Stomach (tissue), 9 donors: ENCODE data around the gene CAPZB. TPM values are rescaled to one million over a fixed set of nuclear protein-coding genes. Genes with fewer than 3 reads are reported as not detected.
A peak's percentile ranks its signal among the peaks of the same experiment; 100 is the strongest.

Experiments
- DNase-seq, 2 donors: peaks; one replicate each; pipeline versions ENCODE4 v3.0.0 to v3.0.0-alpha.2; 2013 to 2019
- H3K27ac ChIP-seq, 5 donors: fragments of 200-600 bp in 4 of 5; sonication (generic) in 4 of 5; one replicate each; pipeline ENCODE4 v1.5.1; 2013 to 2019; ENCODE audit warnings: mild to moderate bottlenecking in 1 of 5, moderate library complexity in 1 of 5
- H3K27me3 ChIP-seq, 3 donors: fragments of 200-600 bp; sonication (generic); one replicate each; pipeline ENCODE4 v1.5.1; 2017 to 2019; ENCODE audit warnings: mixed run types in 1 of 3
- H3K36me3 ChIP-seq, 4 donors: fragments of 200-600 bp; sonication (generic); 1 replicate in 3 of 4; 2 replicates in 1 of 4; pipeline ENCODE4 v1.5.1; 2016 to 2019
- H3K4me1 ChIP-seq, 4 donors: fragments of 200-600 bp; sonication (generic); one replicate each; pipeline ENCODE4 v1.5.1; 2016 to 2019
- H3K4me3 ChIP-seq, 4 donors: fragments of 200-600 bp; sonication (generic) in 3 of 4; one replicate each; pipeline ENCODE4 v1.5.1; 2016 to 2019; ENCODE audit warnings: mild to moderate bottlenecking in 1 of 4
- H3K9me3 ChIP-seq, 4 donors: fragments of 200-600 bp; sonication (generic); one replicate each; pipeline ENCODE4 v1.5.1; 2016 to 2019
- EP300 ChIP-seq: sonication (generic); formaldehyde crosslinking; IDR thresholded peaks from one replicate; pipeline ENCODE4 v1.6.1; 2017; ENCODE audit warnings: antibody characterized with exemption
- POLR2A ChIP-seq, 4 donors: fragments of 450-650 bp; IDR thresholded peaks; one replicate each; pipeline ENCODE4 v1.6.1; 2016; ENCODE audit warnings: antibody characterized with exemption in 4 of 4, control low read depth in 2 of 4, mild to moderate bottlenecking in 1 of 4, moderate library complexity in 1 of 4
- POLR2AphosphoS5 ChIP-seq, 3 donors: sonication (generic); formaldehyde crosslinking; IDR thresholded peaks; one replicate each; pipeline ENCODE4 v1.6.1; 2016; ENCODE audit warnings: antibody characterized with exemption in 3 of 3
- WGBS, 5 donors: extraction: QIAGEN DNeasy Blood & Tissue Kit in 3 of 5; methylation state at CpG; one replicate each; pipeline versions ENCODE4 v1.1.5 to v1.1.7; 2013 to 2018; 5-methylcytosine and 5-hydroxymethylcytosine counted together
- intact Hi-C: fragments of 100-400 bp; cut with DNase I; formaldehyde crosslinking; loops from one replicate; pipeline ENCODE4 v1.15.1; 2023; ENCODE audit warnings: low total_unique reads
- polyA plus RNA-seq, 3 donors: library from polyadenylated mRNA; stranded (reverse); fragments of 200-250 nt; gene quantifications; one replicate each; pipeline ENCODE4 v1.2.3, GENCODE V29; 2013
- total RNA-seq, 5 donors: library from RNA; depleted of rRNA; stranded (reverse); fragments of >200 nt; gene quantifications; one replicate each; pipeline versions ENCODE4 v1.1.0 to v1.2.3, GENCODE V29; 2014 to 2016
- TF ChIP-seq, protein P1 (sequence below), 7 experiments: fragments of 450-650 bp in 4 of 7; fragments of 200-600 bp in 3 of 7; sonication (generic) in 3 of 7; IDR thresholded peaks; one replicate each; pipeline ENCODE4 v1.5.1; 2016 to 2019; ENCODE audit warnings: antibody characterized with exemption in 7 of 7, control low read depth in 2 of 7, mild to moderate bottlenecking in 1 of 7
- donor health status: healthy with polysubstance abuse.
- donor health status: Bipolar disorder and iron deficiency.
- donor health status: healthy.

CAPZB gene
- total and polyA plus RNA-seq, 8 donors, result 84.9 to 345 (median 155) TPM

DNA sequence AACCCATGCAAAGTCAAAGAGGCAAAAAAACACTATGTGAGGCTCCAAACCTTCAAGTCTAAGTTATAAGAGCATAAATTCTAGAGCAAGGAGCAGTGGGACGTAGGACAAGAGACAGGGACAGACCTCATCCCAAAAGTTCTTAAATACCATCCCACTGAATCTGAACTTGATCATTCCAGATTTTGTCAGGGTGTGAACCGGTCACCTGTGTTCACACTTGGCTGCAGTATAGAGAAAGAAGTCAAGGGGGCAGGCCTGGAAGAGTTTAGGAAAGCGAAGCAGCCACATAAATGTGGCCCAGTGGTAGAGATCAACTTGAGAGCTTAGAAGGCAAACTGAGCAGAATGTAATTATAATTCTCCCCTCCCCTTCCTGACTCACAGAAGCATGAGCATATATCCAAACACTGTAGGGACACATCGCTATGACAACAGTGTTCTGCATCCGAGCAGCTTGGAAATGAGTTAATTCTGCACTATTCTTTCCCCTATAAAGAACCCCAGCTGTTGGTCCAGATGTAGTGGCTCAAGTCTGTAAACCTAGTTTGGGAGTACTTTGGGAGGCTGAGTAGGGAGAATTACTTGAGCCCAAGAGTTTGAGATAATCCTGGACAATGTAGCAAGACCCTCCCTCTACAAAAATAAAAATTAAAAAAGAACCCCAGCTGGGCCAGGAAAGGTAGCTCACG is 176.1 kb downstream of the CAPZB start:
- H3K4me1 ChIP-seq, result peaks cover 19 to 50% (median 38%) of the 10 kb centered on the region in 4 donors
- H3K4me3 ChIP-seq, result no peak overlapping the region
- H3K27ac ChIP-seq, result no peak overlapping the region
- DNase-seq, result peak in 1 of 2 donors; percentile 58
- intact Hi-C loops, result no loop called here
- H3K9me3 ChIP-seq, result no peaks in the 10 kb centered on the region
- WGBS, 5 donors, result 84 to 87% (median 86%) methylated on average over 6 of the region's 6 CpGs
- H3K36me3 ChIP-seq, result peaks cover 40 to 45% (median 42%) of the 10 kb centered on the region in 4 donors
- H3K27me3 ChIP-seq, result no peaks in the 10 kb centered on the region
- TF ChIP-seq EP300, result no peak
- TF ChIP-seq POLR2AphosphoS5 (IDR thresholded peaks at IDR 0.05), result no peak
- TF ChIP-seq, protein P1, sequence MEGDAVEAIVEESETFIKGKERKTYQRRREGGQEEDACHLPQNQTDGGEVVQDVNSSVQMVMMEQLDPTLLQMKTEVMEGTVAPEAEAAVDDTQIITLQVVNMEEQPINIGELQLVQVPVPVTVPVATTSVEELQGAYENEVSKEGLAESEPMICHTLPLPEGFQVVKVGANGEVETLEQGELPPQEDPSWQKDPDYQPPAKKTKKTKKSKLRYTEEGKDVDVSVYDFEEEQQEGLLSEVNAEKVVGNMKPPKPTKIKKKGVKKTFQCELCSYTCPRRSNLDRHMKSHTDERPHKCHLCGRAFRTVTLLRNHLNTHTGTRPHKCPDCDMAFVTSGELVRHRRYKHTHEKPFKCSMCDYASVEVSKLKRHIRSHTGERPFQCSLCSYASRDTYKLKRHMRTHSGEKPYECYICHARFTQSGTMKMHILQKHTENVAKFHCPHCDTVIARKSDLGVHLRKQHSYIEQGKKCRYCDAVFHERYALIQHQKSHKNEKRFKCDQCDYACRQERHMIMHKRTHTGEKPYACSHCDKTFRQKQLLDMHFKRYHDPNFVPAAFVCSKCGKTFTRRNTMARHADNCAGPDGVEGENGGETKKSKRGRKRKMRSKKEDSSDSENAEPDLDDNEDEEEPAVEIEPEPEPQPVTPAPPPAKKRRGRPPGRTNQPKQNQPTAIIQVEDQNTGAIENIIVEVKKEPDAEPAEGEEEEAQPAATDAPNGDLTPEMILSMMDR (IDR thresholded peaks at IDR 0.05), result no peak
- no peak for TF ChIP-seq POLR2A (IDR thresholded peaks at IDR 0.05)

DNA sequence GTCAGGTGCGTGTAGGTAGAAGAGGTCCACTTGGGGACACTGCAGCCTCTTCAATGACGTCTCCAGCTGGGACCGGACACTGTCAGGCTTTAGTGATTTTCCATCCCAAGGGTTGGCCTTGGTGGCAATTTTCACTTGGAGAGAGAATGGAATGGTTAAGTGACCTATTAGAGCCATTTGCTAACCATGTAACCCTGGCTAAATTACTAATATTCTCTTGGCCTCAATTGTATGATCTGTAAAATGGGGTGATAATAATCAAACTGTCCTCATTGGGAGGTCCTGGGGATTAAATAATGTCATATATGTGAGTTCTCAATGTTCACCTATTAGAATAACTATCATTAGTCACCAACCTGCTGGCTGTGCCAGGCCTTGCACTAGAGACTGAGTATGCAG is 176.8 kb downstream of the CAPZB start:
- TF ChIP-seq POLR2A (IDR thresholded peaks at IDR 0.05) (no peak), POLR2AphosphoS5 (IDR thresholded peaks at IDR 0.05) (no peak), EP300 (no peak)
- TF ChIP-seq, protein P1 (IDR thresholded peaks at IDR 0.05), result no peak
- intact Hi-C loops, result no loop called here
- H3K36me3 ChIP-seq, result peaks cover 46 to 53% (median 50%) of the 10 kb centered on the region in 4 donors

DNA sequence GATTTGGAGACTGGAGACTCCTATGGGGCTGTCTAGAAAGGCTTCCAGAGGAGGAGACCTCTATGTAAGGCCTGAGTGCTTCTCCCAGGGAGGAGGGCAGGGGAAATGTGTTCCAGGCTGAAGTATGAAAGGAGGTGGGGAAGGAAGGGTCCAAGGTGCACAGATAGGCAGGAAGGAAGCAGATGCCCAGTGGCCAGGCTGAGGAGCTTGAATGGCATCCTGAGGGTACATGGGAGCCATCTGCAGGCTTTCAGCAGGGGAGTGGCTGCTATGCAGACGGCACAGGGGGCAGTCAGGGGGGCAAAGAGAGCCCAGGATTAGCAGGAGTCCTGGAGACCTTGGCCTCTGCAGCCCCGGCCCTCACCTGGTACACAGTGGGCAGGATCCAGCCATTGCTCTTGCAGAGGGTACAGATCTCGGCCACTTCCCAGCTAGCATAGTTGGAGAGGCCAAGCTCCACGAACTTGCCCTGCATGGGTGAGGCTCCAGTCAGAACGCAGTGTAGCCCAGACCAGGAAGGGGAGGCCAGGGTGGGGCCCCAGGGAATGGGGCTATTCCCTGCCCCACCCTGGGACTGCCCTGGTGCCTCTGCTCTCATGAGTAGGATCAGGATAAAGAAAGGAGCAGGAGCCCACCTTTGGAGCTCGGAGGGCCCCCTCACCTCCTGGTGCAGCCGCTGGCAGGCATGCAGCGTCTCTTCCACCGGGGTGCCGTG is 177.4 kb downstream of the CAPZB start:
- 82 to 88% (median 86%) methylated on average over 7 to 10 of the region's 10 CpGs for WGBS, 5 donors
- TF ChIP-seq POLR2AphosphoS5 (IDR thresholded peaks at IDR 0.05) (no peak), EP300 (no peak), POLR2A (IDR thresholded peaks at IDR 0.05) (no peak)
- TF ChIP-seq, protein P1 (IDR thresholded peaks at IDR 0.05), result no peak
- Histone ChIP-seq H3K27ac (no peak overlapping the region), H3K4me1 (peaks cover 12 to 37% (median 27%) of the 10 kb centered on the region in 4 donors), H3K9me3 (no peaks in the 10 kb centered on the region), H3K4me3 (no peak overlapping the region), H3K27me3 (no peaks in the 10 kb centered on the region), H3K36me3 (peaks cover 46 to 58% (median 55%) of the 10 kb centered on the region in 4 donors)
- intact Hi-C loops, result no loop called here
- DNase-seq, result peak in 1 of 2 donors; percentile 9

More for the DNA sequence above, 176.8 kb downstream of the CAPZB start:
- Histone ChIP-seq H3K27me3 (no peaks in the 10 kb centered on the region), H3K27ac (no peak overlapping the region), H3K9me3 (no peaks in the 10 kb centered on the region), H3K4me1 (peaks cover 18 to 43% (median 33%) of the 10 kb centered on the region in 4 donors), H3K4me3 (no peak overlapping the region)
- WGBS, 5 donors, result 88 to 96% (median 95%) methylated on average over 3 of the region's 3 CpGs
- DNase-seq, result no peak

- intact Hi-C loops, result no loop called here
- TF ChIP-seq POLR2A (IDR thresholded peaks at IDR 0.05), result no peak
- TF ChIP-seq POLR2AphosphoS5 (IDR thresholded peaks at IDR 0.05), result no peak
- no peak for TF ChIP-seq EP300
- TF ChIP-seq, protein P1 (IDR thresholded peaks at IDR 0.05), result no peak
- whole genome bisulfite sequencing, 5 donors, result 83 to 99% (median 96%) methylated on average over 6 of the region's 6 CpGs
- no peak overlapping the region for H3K4me3 ChIP-seq
- no peak for DNase-seq
- H3K9me3 ChIP-seq, result no peaks in the 10 kb centered on the region
- H3K36me3 ChIP-seq, result peaks cover 46 to 66% (median 64%) of the 10 kb centered on the region in 4 donors
- peaks cover 9 to 32% (median 21%) of the 10 kb centered on the region in 4 donors for H3K4me1 ChIP-seq
- H3K27ac ChIP-seq, result no peak overlapping the region
- H3K27me3 ChIP-seq, result no peaks in the 10 kb centered on the region
These were observed 178.4 kb downstream of the CAPZB start for GRCh38 chr1:19306941-19307340.
